AG20443 (cell line): ENCODE measurements around the gene DLG3.
A peak's percentile ranks its signal among the peaks of the same experiment; 100 is the strongest.

Experiments used
- DNase-seq: peaks from one replicate; pipeline ENCODE4 v3.0.0; 2012; ENCODE audit warnings: low spot score, mixed read lengths

DLG3 gene

GRCh38 chrX:70525733-70526132, 81.1 kb downstream of the DLG3 start:
- no peak for DNase-seq

- no peak for DNase-seq
Observed at GRCh38 chrX:70527053-70527452, 82.4 kb downstream of the DLG3 start.

- DNase-seq = no peak
Observed at GRCh38 chrX:70527610-70528345, 83.1 kb downstream of the DLG3 start.

- DNase-seq = no peak
Observed at GRCh38 chrX:70535198-70535597, 90.6 kb downstream of the DLG3 start.

GRCh38 chrX:70549429-70549828, 104.8 kb downstream of the DLG3 start:
- no peak for DNase-seq

GRCh38 chrX:70552130-70552704, 107.6 kb downstream of the DLG3 start:
- DNase-seq = no peak

- DNase-seq = no peak
Observed at GRCh38 chrX:70553516-70553915, 108.9 kb downstream of the DLG3 start.

GRCh38 chrX:70554081-70554480, 109.4 kb downstream of the DLG3 start:
- DNase-seq = peak; percentile 9

GRCh38 chrX:70554523-70554922, 109.9 kb downstream of the DLG3 start:
- peak; percentile 12 for DNase-seq

- DNase-seq = no peak
Observed at GRCh38 chrX:70554948-70555347, 110.3 kb downstream of the DLG3 start.
